ENCODE results near the gene NMT1. TPM values are rescaled to one million over a fixed set of nuclear protein-coding genes. Genes with fewer than 3 reads are reported as not detected.

NMT1 gene
- total and polyA plus RNA-seq, 2 of the 13 experiments (the other 11 are each of a cell fraction or from before 2014, with no cell fraction given), result 75.7 to 142 TPM

- TF ChIP-seq ZHX1 (CRISPR knock-in tag; IDR thresholded peaks at IDR 0.05; ENCODE audit: low read depth), result peak; percentile 59; the same call in 1 of the 2 replicates
Measured at GRCh38 chr17:45149669-45150664, 88.8 kb downstream of the NMT1 start (continued).

GRCh38 chr17:45150911-45151809 lies 90.0 kb downstream of the NMT1 start:
- peak overlapping the region; percentile 85 for H3K9ac ChIP-seq (ENCODE audit: insufficient read depth, low read depth, low read length)
- H3K9me3 ChIP-seq (ENCODE audit: low read length), result no peaks in the 10 kb centered on the region
- H3K4me1 ChIP-seq (ENCODE audit: insufficient read depth, low read length), result peaks cover 22% of the 10 kb centered on the region
- peak overlapping the region; percentile 95 for H3K4me2 ChIP-seq (ENCODE audit: low read depth, low read length)
- no peak overlapping the region for H2AFZ ChIP-seq (ENCODE audit: low read length)
- ChIA-PET POLR2A (interaction anchor here (1.1 to 19.8 kb wide), 12 partner anchors 13 to 256 kb away, joined by 3 to 2487 read pairs (median 9); partner anchors contain the start of genes ACBD4 and HEXIM2), CTCF (ENCODE audit: low intra/inter-chr PET ratio, low total read pairs) (interaction anchor here (1.0 to 8.5 kb wide), 4 partner anchors 9 to 46 kb away, joined by 3 to 130 read pairs (median 32); partner anchors contain the start of genes ACBD4 and HEXIM2)
- DNase-seq (ENCODE audit: low spot score) (no peak), ATAC-seq (no peak), FAIRE-seq (no peak)
- intact Hi-C loops (cut with micrococcal nuclease; ENCODE audit: unreplicated experiment) (no loop called here), in situ Hi-C loops (cut with HindIII; ENCODE audit: extremely low pct_ligation_motif_present, low pct_unique_long_range_greater_than_20kb) (no loop called here)
- H4K20me1 ChIP-seq (ENCODE audit: insufficient read depth, low read length), result peaks cover 35% of the 10 kb centered on the region
- peak overlapping the region; percentile 97 to 98 (median 97); a peak in 5 of 6 replicates for H3K4me3 ChIP-seq (replicated peaks in 1 of 3; ENCODE audit: insufficient read depth in 1 of 3, low read depth in 2 of 3, low read length in 3 of 3)
- H3K27ac ChIP-seq (ENCODE audit: extremely low read length, insufficient read depth, low read length), result peak overlapping the region; percentile 12
- H3K27me3 ChIP-seq (ENCODE audit: control insufficient read depth in 1 of 2, insufficient read depth in 2 of 2, low read length in 2 of 2), result no peaks in the 10 kb centered on the region; a peak in 2 of 5 replicates
- BruUV-seq (replicated peaks), result no TSS peak
- peaks cover 36% of the 10 kb centered on the region for H3K79me2 ChIP-seq (ENCODE audit: insufficient read depth, low read length)
- H3K36me3 ChIP-seq (replicated peaks in 1 of 2; ENCODE audit: control insufficient read depth in 1 of 2, insufficient read depth in 2 of 2, low read length in 2 of 2), result no peaks in the 10 kb centered on the region; a peak in 1 of 5 replicates
- WGBS (ENCODE audit: low lambda C conversion rate), result 22% methylated on average over 8 of the region's 8 CpGs
- TF ChIP-seq ZNF451 (CRISPR knock-in tag; IDR thresholded peaks at IDR 0.05) (no peak), ZIK1 (CRISPR knock-in tag; IDR thresholded peaks at IDR 0.05; ENCODE audit: borderline replicate concordance, low read depth) (no peak), ZNF891 (CRISPR knock-in tag; IDR thresholded peaks at IDR 0.05) (no peak), ZNF678 (CRISPR knock-in tag; IDR thresholded peaks at IDR 0.05) (0 out of 2 replicates have a peak, but pooled peaks have one; percentile 14), SOX13 (IDR thresholded peaks at IDR 0.05) (no peak), SOX13 (CRISPR knock-in tag; conservative IDR thresholded peaks at IDR 0.05 in 1 of 2, IDR thresholded peaks at IDR 0.05 in 1 of 2) (peak in 1 of 2 experiments; percentile 2; a peak in 1 of 4 replicates), ZNF138 (CRISPR knock-in tag; IDR thresholded peaks at IDR 0.05; ENCODE audit: low read depth) (no peak), E2F2 (CRISPR knock-in tag; IDR thresholded peaks at IDR 0.05; ENCODE audit: borderline replicate concordance) (no peak), ZNF34 (CRISPR knock-in tag; IDR thresholded peaks at IDR 0.05; ENCODE audit: borderline replicate concordance) (0 out of 2 replicates have a peak, but pooled peaks have one; percentile 36), ZNF160 (CRISPR knock-in tag; IDR thresholded peaks at IDR 0.05) (no peak), ZNF674 (CRISPR knock-in tag; IDR thresholded peaks at IDR 0.05; ENCODE audit: low read depth) (no peak)

Measured in HepG2 (cell line).